HS-27A (cell line): ENCODE results near the gene TNFAIP8L1.
"Not testable (repeated sequence)": the region's sequence is repeated elsewhere in the genome, so short reads cannot be mapped to it uniquely, and the experiment has no call there.

Experiments used
- DNase-seq: peaks from one replicate; pipeline ENCODE4 v3.0.0-alpha.2; 2012; ENCODE audit warnings: low read depth, missing footprints

The TNFAIP8L1 gene

GRCh38 chr19:4678881-4679790, 39.8 kb downstream of the TNFAIP8L1 start:
- DNase-seq = no peak

- not testable (repeated sequence) for DNase-seq
Measured at GRCh38 chr19:4680021-4680420, 40.7 kb downstream of the TNFAIP8L1 start.

- no peak for DNase-seq
Measured at GRCh38 chr19:4682417-4683200, 43.3 kb downstream of the TNFAIP8L1 start.

- no peak for DNase-seq
Measured at GRCh38 chr19:4684312-4685095, 45.2 kb downstream of the TNFAIP8L1 start.

GRCh38 chr19:4686700-4687099, 47.4 kb downstream of the TNFAIP8L1 start:
- no peak for DNase-seq

GRCh38 chr19:4687396-4687795, 48.1 kb downstream of the TNFAIP8L1 start:
- no peak for DNase-seq

GRCh38 chr19:4688587-4688986, 49.3 kb downstream of the TNFAIP8L1 start:
- DNase-seq = no peak

GRCh38 chr19:4689403-4689802, 50.1 kb downstream of the TNFAIP8L1 start:
- no peak for DNase-seq

- DNase-seq = no peak
Measured at GRCh38 chr19:4690361-4690760, 51.0 kb downstream of the TNFAIP8L1 start.

GRCh38 chr19:4691373-4691772, 52.1 kb downstream of the TNFAIP8L1 start:
- DNase-seq = no peak

GRCh38 chr19:4692251-4693077, 53.1 kb downstream of the TNFAIP8L1 start:
- DNase-seq = no peak

- no peak for DNase-seq
Measured at GRCh38 chr19:4693078-4693350, 53.7 kb downstream of the TNFAIP8L1 start.

- DNase-seq = no peak
Measured at GRCh38 chr19:4693471-4694121, 54.3 kb downstream of the TNFAIP8L1 start.

GRCh38 chr19:4694211-4694987, 55.1 kb downstream of the TNFAIP8L1 start:
- peak; percentile 57 for DNase-seq

GRCh38 chr19:4695224-4695731, 56.0 kb downstream of the TNFAIP8L1 start:
- DNase-seq = no peak

GRCh38 chr19:4697304-4697703, 58.0 kb downstream of the TNFAIP8L1 start:
- DNase-seq = no peak

GRCh38 chr19:4699826-4700692, 60.7 kb downstream of the TNFAIP8L1 start:
- DNase-seq = no peak

GRCh38 chr19:4700693-4700970, 61.3 kb downstream of the TNFAIP8L1 start:
- DNase-seq = no peak

- no peak for DNase-seq
Measured at GRCh38 chr19:4701557-4701956, 62.2 kb downstream of the TNFAIP8L1 start.
